HG02678 (cell line): ENCODE data around the gene LTA.

Experiments
- ATAC-seq: cut with Tn5 transposase; IDR thresholded peaks from one replicate; pipeline ENCODE4 v1.9.1; 2021; ENCODE audit warnings: mild to moderate bottlenecking, moderate library complexity; ENCODE audit not compliant: unreplicated experiment

Gene LTA

DNA sequence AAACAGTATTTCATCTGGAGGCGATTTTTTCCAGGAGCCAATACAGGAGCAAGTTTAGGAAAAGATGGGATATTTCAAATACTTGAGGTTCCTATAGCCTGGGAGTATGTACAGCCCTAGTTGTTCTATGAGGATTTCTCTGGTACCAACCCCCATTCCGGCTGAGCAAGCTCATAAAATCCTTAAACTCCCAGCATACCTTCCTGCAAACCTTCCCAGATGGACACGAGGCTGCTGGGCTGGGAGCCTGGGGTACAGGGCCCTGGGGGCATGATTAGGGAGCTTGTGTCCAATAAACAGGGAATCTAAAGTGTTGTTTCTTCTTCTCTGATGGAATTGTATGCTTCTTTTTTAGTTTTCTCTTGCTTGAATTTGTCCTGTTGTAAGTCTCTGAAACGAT, 49.9 kb downstream of the LTA start:
- ATAC-seq, result no peak

GRCh38 chr6:31622684-31623091, 50.6 kb downstream of the LTA start:
- no peak for ATAC-seq
